Measurements from ENCODE around the gene GPC5. TPM values are rescaled to one million over a fixed set of nuclear protein-coding genes. Genes with fewer than 3 reads are reported as not detected.

Gene GPC5
- total RNA-seq, 4 donors from 2014 or later, result not detected

DNA sequence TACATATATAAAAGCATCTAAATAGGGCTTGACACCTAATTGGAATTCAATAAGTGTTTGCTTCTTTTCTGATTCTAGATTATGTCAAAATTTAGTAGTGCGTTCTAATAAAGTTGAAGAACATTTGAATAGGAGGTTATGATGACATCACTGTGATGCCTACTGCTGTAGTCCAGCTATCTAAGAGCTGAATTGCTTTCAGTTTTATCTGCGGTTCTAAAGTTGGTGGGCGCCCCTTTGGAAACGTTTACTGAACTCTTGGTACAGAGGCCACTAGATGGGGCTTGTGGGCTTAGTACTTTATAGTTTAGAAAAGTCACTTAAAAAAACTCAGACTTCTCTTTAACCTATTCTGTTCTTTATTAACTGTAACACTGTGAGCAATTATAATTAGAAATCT, 776.9 kb downstream of the GPC5 start:
- H3K27ac ChIP-seq, result no peak overlapping the region
- TF ChIP-seq, protein P1, sequence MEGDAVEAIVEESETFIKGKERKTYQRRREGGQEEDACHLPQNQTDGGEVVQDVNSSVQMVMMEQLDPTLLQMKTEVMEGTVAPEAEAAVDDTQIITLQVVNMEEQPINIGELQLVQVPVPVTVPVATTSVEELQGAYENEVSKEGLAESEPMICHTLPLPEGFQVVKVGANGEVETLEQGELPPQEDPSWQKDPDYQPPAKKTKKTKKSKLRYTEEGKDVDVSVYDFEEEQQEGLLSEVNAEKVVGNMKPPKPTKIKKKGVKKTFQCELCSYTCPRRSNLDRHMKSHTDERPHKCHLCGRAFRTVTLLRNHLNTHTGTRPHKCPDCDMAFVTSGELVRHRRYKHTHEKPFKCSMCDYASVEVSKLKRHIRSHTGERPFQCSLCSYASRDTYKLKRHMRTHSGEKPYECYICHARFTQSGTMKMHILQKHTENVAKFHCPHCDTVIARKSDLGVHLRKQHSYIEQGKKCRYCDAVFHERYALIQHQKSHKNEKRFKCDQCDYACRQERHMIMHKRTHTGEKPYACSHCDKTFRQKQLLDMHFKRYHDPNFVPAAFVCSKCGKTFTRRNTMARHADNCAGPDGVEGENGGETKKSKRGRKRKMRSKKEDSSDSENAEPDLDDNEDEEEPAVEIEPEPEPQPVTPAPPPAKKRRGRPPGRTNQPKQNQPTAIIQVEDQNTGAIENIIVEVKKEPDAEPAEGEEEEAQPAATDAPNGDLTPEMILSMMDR (IDR thresholded peaks at IDR 0.05 in 4 of 5, conservative IDR thresholded peaks at IDR 0.05 in 1 of 5), result no peak
- TF ChIP-seq POLR2A (IDR thresholded peaks at IDR 0.05), result no peak
- ATAC-seq, result no peak
- no peaks in the 10 kb centered on the region for H3K36me3 ChIP-seq
- intact Hi-C loops (cut with DNase I; ENCODE audit: low total_unique reads), result no loop called here
- in situ Hi-C loops (cut with MboI; ENCODE audit: low sequenced_read_pairs in 4 of 4), result no loop called here
- no peaks in the 10 kb centered on the region for H3K27me3 ChIP-seq
- H3K9me3 ChIP-seq, result no peaks in the 10 kb centered on the region
- H3K4me3 ChIP-seq, result no peak overlapping the region
- H3K4me1 ChIP-seq, result no peaks in the 10 kb centered on the region
- DNase-seq, result no peak

DNA sequence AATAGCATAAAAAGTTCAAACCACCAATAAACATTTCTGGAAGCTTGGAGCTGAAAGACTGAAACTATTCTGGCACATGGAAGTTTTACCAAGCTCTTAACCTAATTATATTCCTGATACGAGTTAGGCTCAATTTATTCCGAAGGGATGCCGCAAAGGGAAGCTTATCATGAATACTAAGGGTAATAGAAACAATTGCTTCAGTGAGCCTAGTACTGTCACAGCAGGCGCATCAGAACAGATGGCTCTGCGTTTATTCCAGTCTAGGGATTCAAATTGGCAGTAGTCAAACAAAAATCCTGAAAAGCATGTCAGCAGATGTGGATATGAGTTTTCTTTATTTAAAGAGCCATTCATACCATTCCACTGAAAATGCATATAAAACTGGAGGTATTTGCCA, 779.5 kb downstream of the GPC5 start:
- Histone ChIP-seq H3K4me3 (no peak overlapping the region), H3K27me3 (no peaks in the 10 kb centered on the region), H3K4me1 (no peaks in the 10 kb centered on the region), H3K27ac (no peak overlapping the region), H3K9me3 (no peaks in the 10 kb centered on the region), H3K36me3 (no peaks in the 10 kb centered on the region)
- in situ Hi-C loops (cut with MboI; ENCODE audit: low sequenced_read_pairs in 4 of 4), result no loop called here
- DNase-seq, result no peak
- no peak for TF ChIP-seq POLR2A (IDR thresholded peaks at IDR 0.05)
- TF ChIP-seq, protein P1 (IDR thresholded peaks at IDR 0.05 in 4 of 5, conservative IDR thresholded peaks at IDR 0.05 in 1 of 5), result no peak
- ATAC-seq, result no peak
- intact Hi-C loops (cut with DNase I; ENCODE audit: low total_unique reads), result no loop called here

DNA sequence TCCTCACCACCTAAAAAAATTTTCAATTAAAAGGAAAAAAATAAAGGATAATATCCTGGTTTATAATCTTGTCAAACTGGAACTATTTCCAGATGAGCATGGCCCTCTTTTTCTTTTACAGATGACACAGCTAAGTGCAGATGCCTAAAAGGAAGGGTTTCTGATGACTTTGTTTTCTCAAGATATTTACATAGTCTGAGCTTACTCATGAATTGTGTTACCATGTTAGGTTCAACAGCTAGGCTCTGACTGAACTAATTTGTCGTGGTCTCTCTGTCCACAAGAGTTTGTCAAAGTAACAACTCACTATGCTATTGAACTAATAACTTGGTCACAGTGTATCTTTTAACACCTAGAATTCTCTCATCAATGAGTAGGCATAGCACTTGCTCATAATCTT, 780.8 kb downstream of the GPC5 start:
- ATAC-seq, result no peak
- H3K36me3 ChIP-seq, result no peaks in the 10 kb centered on the region
- intact Hi-C loops (cut with DNase I; ENCODE audit: low total_unique reads), result no loop called here

DNA sequence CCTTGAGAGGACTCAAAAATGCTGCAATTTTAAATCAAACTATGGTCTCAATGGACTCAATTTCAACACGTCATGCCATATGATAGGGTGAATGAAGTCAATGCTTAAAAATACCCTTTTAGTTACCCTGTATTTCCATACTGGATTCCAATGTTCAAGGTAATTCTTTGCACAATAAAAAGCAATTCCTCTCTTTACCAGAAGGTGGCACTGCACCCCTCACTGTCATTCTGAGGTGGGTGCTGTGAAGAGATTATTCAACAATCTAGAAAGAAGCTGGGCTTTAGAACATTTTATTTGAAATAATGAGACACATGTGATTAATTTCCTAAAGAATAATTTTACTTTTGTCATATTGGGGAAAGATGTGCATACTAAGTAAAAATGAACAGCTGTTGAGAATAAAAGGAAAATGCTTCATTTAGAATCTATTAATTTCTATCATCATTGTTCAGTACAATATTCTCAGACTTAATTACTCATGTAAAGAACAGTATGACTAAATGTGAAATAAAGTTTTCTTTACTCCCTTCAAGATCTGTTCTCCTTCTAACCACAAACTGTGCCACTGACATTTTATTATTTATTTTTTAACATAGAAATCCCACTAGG, 789.1 kb downstream of the GPC5 start:
- Histone ChIP-seq H3K4me3 (no peak overlapping the region), H3K27ac (no peak overlapping the region), H3K4me1 (no peaks in the 10 kb centered on the region), H3K27me3 (no peaks in the 10 kb centered on the region), H3K36me3 (no peaks in the 10 kb centered on the region), H3K9me3 (no peaks in the 10 kb centered on the region)
- ATAC-seq (no peak), DNase-seq (no peak)
- intact Hi-C loops (cut with DNase I; ENCODE audit: low total_unique reads), result no loop called here
- in situ Hi-C loops (cut with MboI; ENCODE audit: low sequenced_read_pairs in 4 of 4), result no loop called here
- no peak for TF ChIP-seq POLR2A (IDR thresholded peaks at IDR 0.05)
- TF ChIP-seq, protein P1 (IDR thresholded peaks at IDR 0.05 in 4 of 5, conservative IDR thresholded peaks at IDR 0.05 in 1 of 5), result peak in 4 of 5 experiments; percentile 17 to 60 (median 42)

More for the DNA sequence above, 780.8 kb downstream of the GPC5 start:
- TF ChIP-seq, protein P1 (IDR thresholded peaks at IDR 0.05 in 4 of 5, conservative IDR thresholded peaks at IDR 0.05 in 1 of 5), result no peak
- TF ChIP-seq POLR2A (IDR thresholded peaks at IDR 0.05), result no peak
- no peak overlapping the region for H3K27ac ChIP-seq
- in situ Hi-C loops (cut with MboI; ENCODE audit: low sequenced_read_pairs in 4 of 4), result no loop called here
- H3K4me1 ChIP-seq, result no peaks in the 10 kb centered on the region
- no peak overlapping the region for H3K4me3 ChIP-seq
- H3K9me3 ChIP-seq, result no peaks in the 10 kb centered on the region
- DNase-seq, result no peak
- H3K27me3 ChIP-seq, result no peaks in the 10 kb centered on the region

DNA sequence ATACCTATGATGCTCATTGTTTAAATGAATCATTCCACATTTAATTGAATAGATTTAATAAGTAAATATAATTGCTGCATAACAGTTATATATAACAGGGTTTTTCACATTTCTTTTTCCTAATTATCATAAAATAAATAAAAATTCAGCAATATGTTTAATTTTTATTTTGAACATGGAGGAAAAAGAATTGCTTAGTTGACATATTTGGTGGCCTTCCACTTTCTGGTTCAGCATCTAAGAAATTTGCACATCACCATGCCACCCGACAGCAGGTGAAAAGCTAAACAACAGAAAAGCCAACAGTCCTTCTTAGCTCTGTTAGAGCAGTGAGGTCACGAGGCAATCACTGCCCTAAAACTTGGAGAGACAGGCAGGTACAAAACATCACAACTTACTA, 790.2 kb downstream of the GPC5 start:
- in situ Hi-C loops (cut with MboI; ENCODE audit: low sequenced_read_pairs in 4 of 4), result no loop called here
- Histone ChIP-seq H3K9me3 (no peaks in the 10 kb centered on the region), H3K4me3 (no peak overlapping the region), H3K27me3 (no peaks in the 10 kb centered on the region), H3K4me1 (no peaks in the 10 kb centered on the region), H3K27ac (no peak overlapping the region), H3K36me3 (no peaks in the 10 kb centered on the region)
- no peak for ATAC-seq
- intact Hi-C loops (cut with DNase I; ENCODE audit: low total_unique reads), result no loop called here
- TF ChIP-seq, protein P1 (IDR thresholded peaks at IDR 0.05 in 4 of 5, conservative IDR thresholded peaks at IDR 0.05 in 1 of 5), result no peak
- TF ChIP-seq POLR2A (IDR thresholded peaks at IDR 0.05), result no peak
- no peak for DNase-seq

Data from gastrocnemius medialis (tissue), 4 donors.